Endothelial cell of umbilical vein (primary cell): ENCODE measurements around the gene CCDC3.

Experiments
- EZH2 ChIP-seq: IDR thresholded peaks from 2 replicates; pipeline ENCODE4 v1.6.1; 2012; ENCODE audit warnings: borderline replicate concordance, low read depth, mild to moderate bottlenecking, moderate library complexity, low read length, inconsistent platforms; ENCODE audit not compliant: severe bottlenecking
- JUN ChIP-seq: IDR thresholded peaks from 2 replicates; pipeline ENCODE4 v1.6.1; 2011; ENCODE audit warnings: borderline replicate concordance, low read depth; ENCODE audit not compliant: insufficient read length, insufficient read depth
- MYC ChIP-seq: IDR thresholded peaks from one replicate; pipeline ENCODE4 v1.6.1; 2011; ENCODE audit warnings: mild to moderate bottlenecking, low read depth, low read length
- POLR2A ChIP-seq: IDR thresholded peaks from 2 replicates; pipeline ENCODE4 v1.6.1; 2012; ENCODE audit warnings: low read depth, mild to moderate bottlenecking, control low read depth, low read length
- POLR2AphosphoS5 ChIP-seq: IDR thresholded peaks from 2 replicates; pipeline ENCODE4 v1.6.1; 2012; ENCODE audit warnings: low read depth, mild to moderate bottlenecking, control low read depth, low read length, moderate library complexity; ENCODE audit not compliant: insufficient read depth
- TF ChIP-seq, protein P1 (sequence below), 2 donors: IDR thresholded peaks; 1 replicate in 1 of 2; 2 replicates in 1 of 2; pipeline ENCODE4 v1.5.1; 2011; ENCODE audit warnings: low read length in 2 of 2, mild to moderate bottlenecking in 2 of 2, moderate library complexity in 2 of 2, control low read depth in 1 of 2, inconsistent platforms in 1 of 2, low read depth in 1 of 2; ENCODE audit not compliant: insufficient read depth in 1 of 2; ENCODE audit errors: extremely low read depth in 1 of 2
- TF ChIP-seq, protein P2 (sequence below): IDR thresholded peaks from 2 replicates; pipeline ENCODE4 v1.6.1; 2011; ENCODE audit not compliant: insufficient read depth, insufficient read length

DNA sequence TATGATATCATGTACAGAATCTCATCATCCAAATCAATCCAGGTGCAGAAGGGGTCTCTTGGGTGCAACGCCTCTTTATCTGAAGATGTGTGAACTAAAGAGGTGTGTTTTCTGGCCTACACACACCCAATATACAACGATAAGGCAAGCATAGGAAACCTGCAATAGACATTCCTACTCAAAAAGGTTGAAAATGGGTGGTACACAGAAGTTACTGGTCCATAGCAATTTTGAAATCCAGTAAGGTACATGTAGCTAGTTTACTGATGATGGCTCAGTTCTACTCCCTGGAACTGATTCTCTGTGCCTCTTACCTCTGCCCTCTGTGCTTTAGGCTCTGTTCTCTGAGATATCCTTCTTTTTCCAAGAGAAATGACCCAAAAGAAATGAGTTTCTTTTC, 22.2 kb upstream of the CCDC3 start:
- TF ChIP-seq POLR2A, result no peak
- TF ChIP-seq, protein P1, sequence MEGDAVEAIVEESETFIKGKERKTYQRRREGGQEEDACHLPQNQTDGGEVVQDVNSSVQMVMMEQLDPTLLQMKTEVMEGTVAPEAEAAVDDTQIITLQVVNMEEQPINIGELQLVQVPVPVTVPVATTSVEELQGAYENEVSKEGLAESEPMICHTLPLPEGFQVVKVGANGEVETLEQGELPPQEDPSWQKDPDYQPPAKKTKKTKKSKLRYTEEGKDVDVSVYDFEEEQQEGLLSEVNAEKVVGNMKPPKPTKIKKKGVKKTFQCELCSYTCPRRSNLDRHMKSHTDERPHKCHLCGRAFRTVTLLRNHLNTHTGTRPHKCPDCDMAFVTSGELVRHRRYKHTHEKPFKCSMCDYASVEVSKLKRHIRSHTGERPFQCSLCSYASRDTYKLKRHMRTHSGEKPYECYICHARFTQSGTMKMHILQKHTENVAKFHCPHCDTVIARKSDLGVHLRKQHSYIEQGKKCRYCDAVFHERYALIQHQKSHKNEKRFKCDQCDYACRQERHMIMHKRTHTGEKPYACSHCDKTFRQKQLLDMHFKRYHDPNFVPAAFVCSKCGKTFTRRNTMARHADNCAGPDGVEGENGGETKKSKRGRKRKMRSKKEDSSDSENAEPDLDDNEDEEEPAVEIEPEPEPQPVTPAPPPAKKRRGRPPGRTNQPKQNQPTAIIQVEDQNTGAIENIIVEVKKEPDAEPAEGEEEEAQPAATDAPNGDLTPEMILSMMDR (IDR thresholded peaks at IDR 0.05; ENCODE audit: extremely low read depth in 1 of 2, insufficient read depth in 1 of 2, low read depth in 1 of 2, low read length in 2 of 2), result no peak
- no peak for TF ChIP-seq JUN
- TF ChIP-seq EZH2, result no peak
- no peak for TF ChIP-seq POLR2AphosphoS5
- TF ChIP-seq MYC, result no peak
- TF ChIP-seq, protein P2, sequence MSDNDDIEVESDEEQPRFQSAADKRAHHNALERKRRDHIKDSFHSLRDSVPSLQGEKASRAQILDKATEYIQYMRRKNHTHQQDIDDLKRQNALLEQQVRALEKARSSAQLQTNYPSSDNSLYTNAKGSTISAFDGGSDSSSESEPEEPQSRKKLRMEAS, result no peak
